Islet of Langerhans (tissue), 1 donor: Measurements from ENCODE around the gene WWOX.

Experiments used
- FAIRE-seq: peaks from one replicate; lab custom pipeline; 2011; peaks lifted over from hg19 to GRCh38; lab: Jason Lieb, UNC

The WWOX gene

GRCh38 chr16:78195797-78196196 lies 96.3 kb downstream of the WWOX start:
- no peak for FAIRE-seq

GRCh38 chr16:78196502-78196901 lies 97.0 kb downstream of the WWOX start:
- no peak for FAIRE-seq

GRCh38 chr16:78198288-78198687 lies 98.8 kb downstream of the WWOX start:
- FAIRE-seq, result no peak

GRCh38 chr16:78199325-78200022 lies 100.0 kb downstream of the WWOX start:
- no peak for FAIRE-seq

- FAIRE-seq, result no peak
Measured at GRCh38 chr16:78200023-78200389, 100.6 kb downstream of the WWOX start.

- FAIRE-seq, result peak; percentile 64
Measured at GRCh38 chr16:78200623-78201096, 101.2 kb downstream of the WWOX start.

GRCh38 chr16:78205506-78205905 lies 106.1 kb downstream of the WWOX start:
- FAIRE-seq, result no peak

GRCh38 chr16:78206623-78207223 lies 107.3 kb downstream of the WWOX start:
- peak; percentile 91 for FAIRE-seq

GRCh38 chr16:78209951-78210661 lies 110.7 kb downstream of the WWOX start:
- no peak for FAIRE-seq

GRCh38 chr16:78211020-78211599 lies 111.7 kb downstream of the WWOX start:
- no peak for FAIRE-seq

- no peak for FAIRE-seq
Measured at GRCh38 chr16:78211946-78212345, 112.5 kb downstream of the WWOX start.

GRCh38 chr16:78212674-78213073 lies 113.2 kb downstream of the WWOX start:
- FAIRE-seq, result no peak

GRCh38 chr16:78213751-78214150 lies 114.3 kb downstream of the WWOX start:
- FAIRE-seq, result no peak

GRCh38 chr16:78215222-78215621 lies 115.8 kb downstream of the WWOX start:
- no peak for FAIRE-seq

- FAIRE-seq, result no peak
Measured at GRCh38 chr16:78216166-78216745, 116.8 kb downstream of the WWOX start.

GRCh38 chr16:78217276-78217675 lies 117.8 kb downstream of the WWOX start:
- no peak for FAIRE-seq

GRCh38 chr16:78218279-78218678 lies 118.8 kb downstream of the WWOX start:
- FAIRE-seq, result no peak

GRCh38 chr16:78218856-78219651 lies 119.6 kb downstream of the WWOX start:
- FAIRE-seq, result peak; percentile 70

GRCh38 chr16:78220571-78220970 lies 121.1 kb downstream of the WWOX start:
- FAIRE-seq, result no peak

GRCh38 chr16:78221892-78222291 lies 122.4 kb downstream of the WWOX start:
- FAIRE-seq, result no peak

- FAIRE-seq, result no peak
Measured at GRCh38 chr16:78224342-78224741, 124.9 kb downstream of the WWOX start.

- FAIRE-seq, result no peak
Measured at GRCh38 chr16:78225919-78226318, 126.5 kb downstream of the WWOX start.
